MM.1S (cell line): ENCODE data around the gene VSIR.

Source experiments
- DNase-seq: peaks from one replicate; pipeline ENCODE4 v3.0.0-alpha.2; 2015
- H2AFZ ChIP-seq: fragments of 300-600 bp; sonication (generic); 2 replicates; pipeline ENCODE4 v1.6.0; 2016; ENCODE audit warnings: antibody characterized with exemption, low read length
- H3F3A ChIP-seq: fragments of 300-600 bp; sonication (generic); 2 replicates; pipeline ENCODE4 v1.6.1; 2016; ENCODE audit warnings: mild to moderate bottlenecking, antibody characterized with exemption, low read length, moderate library complexity, mixed read lengths; ENCODE audit not compliant: insufficient read depth
- H3K27ac ChIP-seq: fragments of 300-600 bp; sonication (generic); 2 replicates; pipeline ENCODE4 v1.5.1; 2016; ENCODE audit warnings: mild to moderate bottlenecking, low read length
- H3K27me3 ChIP-seq: fragments of 300-600 bp; sonication (generic); replicated peaks from 2 replicates; pipeline ENCODE4 v1.6.0; 2016; ENCODE audit warnings: low read length; ENCODE audit not compliant: insufficient read depth
- H3K36me3 ChIP-seq: fragments of 300-600 bp; sonication (generic); replicated peaks from 2 replicates; pipeline ENCODE4 v1.6.1; 2016; ENCODE audit warnings: mild to moderate bottlenecking, low read length, mixed read lengths; ENCODE audit not compliant: insufficient read depth
- H3K4me1 ChIP-seq: fragments of 300-600 bp; sonication (generic); 2 replicates; pipeline ENCODE4 v1.6.1; 2016; ENCODE audit warnings: low read length, mixed read lengths
- H3K4me2 ChIP-seq: fragments of 300-600 bp; sonication (generic); 2 replicates; pipeline ENCODE4 v1.6.0; 2016; ENCODE audit warnings: low read depth, low read length
- H3K4me3 ChIP-seq: fragments of 300-600 bp; sonication (generic); 2 replicates; pipeline ENCODE4 v1.5.1; 2016; ENCODE audit warnings: low read length, mixed read lengths
- H3K79me2 ChIP-seq: fragments of 300-600 bp; sonication (generic); 2 replicates; pipeline ENCODE4 v1.6.1; 2016; ENCODE audit warnings: mixed run types, low read length, mixed read lengths
- H3K9ac ChIP-seq: fragments of 300-600 bp; sonication (generic); 2 replicates; pipeline ENCODE4 v1.6.1; 2016; ENCODE audit warnings: low read length, mixed read lengths
- H3K9me2 ChIP-seq: fragments of 300-600 bp; sonication (generic); replicated peaks from 2 replicates; pipeline ENCODE4 v1.6.1; 2016; ENCODE audit warnings: mild to moderate bottlenecking, low read length, mixed read lengths; ENCODE audit not compliant: insufficient read depth
- H3K9me3 ChIP-seq: fragments of 300-600 bp; sonication (generic); replicated peaks from 2 replicates; pipeline ENCODE4 v1.6.1; 2016; ENCODE audit warnings: mild to moderate bottlenecking, low read length, mixed read lengths; ENCODE audit not compliant: insufficient read depth
- H4K20me1 ChIP-seq: fragments of 300-600 bp; sonication (generic); 2 replicates; pipeline ENCODE4 v1.6.1; 2016; ENCODE audit warnings: mild to moderate bottlenecking, low read length, moderate library complexity, mixed read lengths; ENCODE audit not compliant: insufficient read depth
- CTCF ChIP-seq: fragments of 300-600 bp; sonication (generic); IDR thresholded peaks from 2 replicates; pipeline ENCODE4 v1.5.1; 2016; ENCODE audit warnings: antibody characterized with exemption, low read length, mixed read lengths
- EZH2 ChIP-seq: fragments of 300-600 bp; sonication (generic); optimal IDR thresholded peaks from 2 replicates; pipeline ENCODE3; 2017; ENCODE audit warnings: low read depth, mild to moderate bottlenecking, antibody characterized with exemption, low read length, mixed read lengths
- EZH2phosphoT487 ChIP-seq: fragments of 300-600 bp; sonication (generic); IDR thresholded peaks from 2 replicates; pipeline ENCODE4 v1.6.1; 2018; ENCODE audit warnings: antibody characterized with exemption, low read length

Gene VSIR

GRCh38 chr10:71753960-71754505 lies 19.3 kb downstream of the VSIR start:
- no peaks in the 10 kb centered on the region for H4K20me1 ChIP-seq
- H2AFZ ChIP-seq, result no peak overlapping the region
- peaks cover 6% of the 10 kb centered on the region for H3K4me1 ChIP-seq
- H3K36me3 ChIP-seq, result no peaks in the 10 kb centered on the region
- H3K4me2 ChIP-seq, result no peak overlapping the region
- H3K27ac ChIP-seq, result no peak overlapping the region
- H3K4me3 ChIP-seq, result no peak overlapping the region
- no peaks in the 10 kb centered on the region for H3K9me2 ChIP-seq
- H3K79me2 ChIP-seq, result no peaks in the 10 kb centered on the region
- DNase-seq, result no peak
- peaks cover 4% of the 10 kb centered on the region; the same call in 1 of the 2 replicates for H3F3A ChIP-seq
- TF ChIP-seq EZH2phosphoT487, result no peak
- TF ChIP-seq CTCF, result no peak
- no peak for TF ChIP-seq EZH2
- no peaks in the 10 kb centered on the region for H3K27me3 ChIP-seq
- H3K9me3 ChIP-seq, result no peaks in the 10 kb centered on the region
- H3K9ac ChIP-seq, result no peak overlapping the region

DNA sequence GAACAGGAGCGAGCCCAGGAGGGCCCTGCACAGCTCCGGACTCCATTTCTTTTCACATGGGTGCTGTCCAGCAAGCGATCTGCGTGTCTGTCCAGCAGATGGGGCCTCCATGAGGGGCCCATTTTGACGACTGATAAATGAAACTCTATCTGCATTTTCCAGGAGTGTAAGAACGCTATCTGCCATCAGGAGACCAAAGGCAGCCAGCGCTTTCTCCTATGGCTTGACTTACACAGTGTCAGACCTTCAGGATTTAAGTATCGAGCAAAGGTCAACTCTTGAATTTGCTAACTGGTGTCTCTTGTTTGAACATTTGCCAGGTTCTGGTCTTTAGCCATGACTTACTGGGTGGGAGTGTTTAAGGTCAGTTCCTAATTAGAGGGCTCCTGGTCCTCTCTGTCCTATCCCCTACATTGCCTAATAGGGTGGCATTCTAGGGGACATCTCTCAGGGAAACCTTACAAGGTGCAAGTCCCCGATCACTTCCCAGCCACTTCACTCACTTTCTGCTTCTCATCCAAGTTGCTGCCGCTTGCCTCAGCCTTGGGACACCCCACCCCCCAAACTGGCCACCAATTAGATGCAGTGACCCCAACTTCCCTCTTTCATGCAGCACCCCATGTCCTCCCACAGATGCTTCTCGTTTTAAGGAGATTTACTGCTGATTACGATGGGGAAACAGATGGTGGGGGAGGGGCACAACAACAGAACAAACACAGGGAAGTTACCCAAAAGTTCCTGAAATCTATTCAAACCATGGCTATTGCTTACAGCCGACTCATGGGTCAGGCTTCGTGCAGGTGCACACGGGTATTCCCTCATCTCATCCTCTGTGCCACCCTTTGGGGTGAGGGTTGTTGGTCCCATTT lies 20.0 kb downstream of the VSIR start:
- no peaks in the 10 kb centered on the region for H3K79me2 ChIP-seq

GRCh38 chr10:71752391-71753090 lies 20.8 kb downstream of the VSIR start:
- Histone ChIP-seq H4K20me1 (no peaks in the 10 kb centered on the region), H3K4me2 (no peak overlapping the region), H3K9me2 (no peaks in the 10 kb centered on the region), H2AFZ (no peak overlapping the region), H3K4me3 (no peak overlapping the region), H3K9me3 (no peaks in the 10 kb centered on the region), H3K27me3 (no peaks in the 10 kb centered on the region), H3F3A (peaks cover 19% of the 10 kb centered on the region; the same call in 1 of the 2 replicates), H3K36me3 (no peaks in the 10 kb centered on the region), H3K79me2 (no peaks in the 10 kb centered on the region), H3K4me1 (peaks cover 21% of the 10 kb centered on the region), H3K9ac (no peak overlapping the region), H3K27ac (no peak overlapping the region)
- peak; percentile 31 for DNase-seq
- no peak for TF ChIP-seq EZH2phosphoT487
- no peak for TF ChIP-seq EZH2
- TF ChIP-seq CTCF, result no peak

More for the DNA sequence above, 20.0 kb downstream of the VSIR start:
- H3K27me3 ChIP-seq, result no peaks in the 10 kb centered on the region
- no peaks in the 10 kb centered on the region for H4K20me1 ChIP-seq
- peaks cover 11% of the 10 kb centered on the region; the same call in 1 of the 2 replicates for H3F3A ChIP-seq
- no peaks in the 10 kb centered on the region for H3K9me2 ChIP-seq
- no peak overlapping the region for H3K9ac ChIP-seq
- no peak overlapping the region for H3K4me3 ChIP-seq
- H3K36me3 ChIP-seq, result no peaks in the 10 kb centered on the region
- no peak overlapping the region for H2AFZ ChIP-seq
- H3K4me1 ChIP-seq, result peaks cover 13% of the 10 kb centered on the region
- TF ChIP-seq EZH2, result no peak
- TF ChIP-seq CTCF, result no peak
- no peak for TF ChIP-seq EZH2phosphoT487
- no peak overlapping the region for H3K4me2 ChIP-seq
- H3K9me3 ChIP-seq, result no peaks in the 10 kb centered on the region
- DNase-seq, result no peak
- H3K27ac ChIP-seq, result no peak overlapping the region
